ENCODE data around the gene LIMS2. TPM values are rescaled to one million over a fixed set of nuclear protein-coding genes. Genes with fewer than 3 reads are reported as not detected.

The LIMS2 gene
- total RNA-seq, 1 experiment from 2014 or later = 8.9 TPM

DNA sequence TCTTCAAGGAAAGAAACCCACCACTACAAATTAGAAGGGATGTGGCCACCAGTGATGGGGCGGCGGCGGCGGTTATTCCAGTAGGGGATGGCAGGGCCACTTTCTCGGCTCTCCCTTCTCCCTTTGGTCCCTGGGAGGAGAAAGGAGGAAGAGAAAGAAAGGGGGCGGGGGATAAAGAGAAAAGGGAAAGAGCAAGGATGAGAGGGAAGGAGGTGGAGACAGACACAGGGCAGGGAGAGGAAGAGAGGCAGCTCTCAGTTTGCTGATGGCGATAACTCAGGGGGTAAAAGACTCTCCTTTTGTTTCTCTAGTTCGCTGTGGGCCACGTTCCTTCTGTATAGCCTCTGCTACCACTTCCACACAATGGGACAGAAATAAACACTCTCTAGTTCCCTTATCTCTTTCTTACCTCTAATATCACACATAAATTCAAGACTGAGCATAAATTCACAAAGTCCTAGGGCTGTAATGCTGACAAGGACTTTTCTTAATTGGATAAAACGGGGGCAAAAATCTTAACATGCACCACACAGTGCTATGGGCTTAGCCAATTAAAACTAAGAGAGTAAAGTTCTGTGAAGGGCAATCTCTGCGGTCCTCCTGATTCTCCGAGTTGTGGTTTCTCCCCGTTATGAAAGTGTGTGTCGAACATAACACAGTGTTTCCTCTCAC lies 40.6 kb upstream of the LIMS2 start:
- ChIA-PET CTCF (no interaction called here), POLR2A (no interaction called here)
- H3K4me1 ChIP-seq (ENCODE audit: control insufficient read depth, insufficient read depth, low read length) = no peaks in the 10 kb centered on the region
- H3K4me3 ChIP-seq (ENCODE audit: low read depth in 2 of 2, low read length in 2 of 2) = no peak overlapping the region
- TF ChIP-seq CTCF (IDR thresholded peaks at IDR 0.05) = no peak
- no peak for TF ChIP-seq REST (IDR thresholded peaks at IDR 0.05; ENCODE audit: insufficient read depth in 1 of 2, low read depth in 2 of 2, low read length in 1 of 2)
- TF ChIP-seq POLR2AphosphoS5 (IDR thresholded peaks at IDR 0.05; ENCODE audit: low read depth, low read length) = no peak
- no peak for TF ChIP-seq TCF7L2 (IDR thresholded peaks at IDR 0.05; ENCODE audit: low read depth, low read length)
- no peak for TF ChIP-seq SIN3A (IDR thresholded peaks at IDR 0.05; ENCODE audit: borderline replicate concordance, insufficient read depth, low read depth, low read length)
- in situ Hi-C loops (cut with HindIII; ENCODE audit: low pct_unique_long_range_greater_than_20kb, low sequenced_read_pairs) = no loop called here
- BruUV-seq (replicated peaks) = no TSS peak
- no peak overlapping the region for H3K27ac ChIP-seq (ENCODE audit: low read length)
- no peaks in the 10 kb centered on the region for H3K9me3 ChIP-seq (ENCODE audit: control insufficient read depth, insufficient read depth, low read depth, low read length)
- intact Hi-C loops (cut with micrococcal nuclease; ENCODE audit: unreplicated experiment) = no loop called here
- ATAC-seq = no peak
- H3K27me3 ChIP-seq (ENCODE audit: control insufficient read depth, insufficient read depth, low read length) = no peaks in the 10 kb centered on the region
- DNase-seq (ENCODE audit: low read depth, low spot score) = no peak
- peaks cover 11% of the 10 kb centered on the region for H3K36me3 ChIP-seq (ENCODE audit: control insufficient read depth, insufficient read depth, low read length)

- no peak overlapping the region for H3K27ac ChIP-seq (ENCODE audit: low read length)
- in situ Hi-C loops (cut with HindIII; ENCODE audit: low pct_unique_long_range_greater_than_20kb, low sequenced_read_pairs) (no loop called here), intact Hi-C loops (cut with micrococcal nuclease; ENCODE audit: unreplicated experiment) (no loop called here)
- peaks cover 7% of the 10 kb centered on the region for H3K36me3 ChIP-seq (ENCODE audit: control insufficient read depth, insufficient read depth, low read length)
- no peaks in the 10 kb centered on the region for H3K27me3 ChIP-seq (ENCODE audit: control insufficient read depth, insufficient read depth, low read length)
- no peaks in the 10 kb centered on the region for H3K9me3 ChIP-seq (ENCODE audit: control insufficient read depth, insufficient read depth, low read depth, low read length)
- ATAC-seq = no peak
- no peak overlapping the region for H3K4me3 ChIP-seq (ENCODE audit: low read depth in 2 of 2, low read length in 2 of 2)
- no peaks in the 10 kb centered on the region for H3K4me1 ChIP-seq (ENCODE audit: control insufficient read depth, insufficient read depth, low read length)
- CTCF ChIA-PET = interaction anchor here (1.6 kb wide), 1 partner anchor 122 kb away, joined by 3 read pairs; no protein-coding TSS in a partner anchor
- DNase-seq (ENCODE audit: low read depth, low spot score) = no peak
- no TSS peak for BruUV-seq (replicated peaks)
- POLR2A ChIA-PET = no interaction called here
- no peak for TF ChIP-seq SIN3A (IDR thresholded peaks at IDR 0.05; ENCODE audit: borderline replicate concordance, insufficient read depth, low read depth, low read length)
Observed at GRCh38 chr2:127713562-127713961, 38.2 kb upstream of the LIMS2 start.

DNA sequence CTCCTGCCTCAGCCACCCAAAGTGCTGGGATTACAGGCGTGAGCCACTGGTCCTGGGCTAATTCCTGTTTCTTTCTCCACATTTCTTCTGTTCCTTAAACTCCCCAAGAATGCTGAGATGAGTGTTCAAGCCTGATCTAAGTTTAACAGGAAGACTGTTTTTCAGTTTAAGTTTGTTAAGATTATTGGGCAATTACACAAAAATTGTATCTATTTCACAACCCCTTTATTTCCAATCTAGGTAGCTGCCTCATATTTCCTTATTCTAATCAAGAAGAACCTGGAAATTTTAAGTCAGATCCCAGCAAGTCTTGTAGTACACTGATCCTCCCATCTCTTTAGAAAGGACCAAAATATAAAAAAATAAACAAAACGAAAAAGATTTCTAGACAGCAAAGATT lies 37.7 kb upstream of the LIMS2 start:
- Histone ChIP-seq H3K4me3 (ENCODE audit: low read depth in 2 of 2, low read length in 2 of 2) (no peak overlapping the region), H3K9me3 (ENCODE audit: control insufficient read depth, insufficient read depth, low read depth, low read length) (no peaks in the 10 kb centered on the region), H3K4me1 (ENCODE audit: control insufficient read depth, insufficient read depth, low read length) (no peaks in the 10 kb centered on the region), H3K27ac (ENCODE audit: low read length) (no peak overlapping the region), H3K36me3 (ENCODE audit: control insufficient read depth, insufficient read depth, low read length) (peaks cover 6% of the 10 kb centered on the region), H3K27me3 (ENCODE audit: control insufficient read depth, insufficient read depth, low read length) (no peaks in the 10 kb centered on the region)
- TF ChIP-seq POLR2AphosphoS5 (IDR thresholded peaks at IDR 0.05; ENCODE audit: low read depth, low read length) (no peak), REST (IDR thresholded peaks at IDR 0.05; ENCODE audit: insufficient read depth in 1 of 2, low read depth in 2 of 2, low read length in 1 of 2) (no peak), CTCF (IDR thresholded peaks at IDR 0.05) (no peak), TCF7L2 (IDR thresholded peaks at IDR 0.05; ENCODE audit: low read depth, low read length) (no peak), SIN3A (IDR thresholded peaks at IDR 0.05; ENCODE audit: borderline replicate concordance, insufficient read depth, low read depth, low read length) (no peak)
- ATAC-seq (no peak), DNase-seq (ENCODE audit: low read depth, low spot score) (no peak)
- in situ Hi-C loops (cut with HindIII; ENCODE audit: low pct_unique_long_range_greater_than_20kb, low sequenced_read_pairs) = no loop called here
- POLR2A ChIA-PET = no interaction called here
- CTCF ChIA-PET = interaction anchor here (1.6 kb wide), 1 partner anchor 122 kb away, joined by 3 read pairs; no protein-coding TSS in a partner anchor
- BruUV-seq (replicated peaks) = no TSS peak
- intact Hi-C loops (cut with micrococcal nuclease; ENCODE audit: unreplicated experiment) = no loop called here

Measured in Panc1 (cell line).